ENCODE measurements around the gene COX7B.
"Not testable (repeated sequence)": the region's sequence is repeated elsewhere in the genome, so short reads cannot be mapped to it uniquely, and the experiment has no call there.

The COX7B gene

GRCh38 chrX:77900688-77901087, 1.4 kb downstream of the COX7B start:
- Histone ChIP-seq H3K9me3 (ENCODE audit: control extremely low read depth in 1 of 5, control insufficient read depth in 4 of 5, insufficient read depth in 2 of 5, low read depth in 1 of 5, low read length in 4 of 5) (no peaks in the 10 kb centered on the region), H3K27me3 (replicated peaks in 2 of 5; ENCODE audit: control insufficient read depth in 4 of 5, insufficient read depth in 5 of 5, low read length in 4 of 5) (no peaks in the 10 kb centered on the region), H3K27ac (ENCODE audit: insufficient read depth in 1 of 2, low read depth in 1 of 2, low read length in 2 of 2, poor library complexity in 1 of 2, severe bottlenecking in 2 of 2) (peak overlapping the region; percentile 81 to 94), H3K36me3 (ENCODE audit: control insufficient read depth in 4 of 4, insufficient read depth in 4 of 4, low read length in 3 of 4) (peaks cover 0 to 13% (median 3%) of the 10 kb centered on the region in 4 experiments), H3K4me1 (ENCODE audit: control extremely low read depth in 1 of 4, control insufficient read depth in 4 of 4, insufficient read depth in 4 of 4, low read length in 3 of 4) (peaks cover 0 to 6% (median 3%) of the 10 kb centered on the region in 4 experiments), H3K4me3 (ENCODE audit: control insufficient read depth in 1 of 7, extremely low read depth in 1 of 7, insufficient read depth in 4 of 7, low read depth in 2 of 7, low read length in 6 of 7) (peak overlapping the region in 6 of 7 experiments; percentile 73 to 97 (median 90))
- ChIA-PET POLR2A (interaction anchor here (2.1 kb wide), 1 partner anchor 10 kb away, joined by 9 read pairs; the partner anchor contains the start of gene ATP7A), CTCF (interaction anchor here (0.8 kb wide), 1 partner anchor 124 kb away, joined by 3 read pairs; no protein-coding TSS in a partner anchor)
- DNase-seq: no peak
- no CpG with 5 or more reads among the region's 1 CpG for WGBS (ENCODE audit: insufficient coverage)

- Histone ChIP-seq H3K36me3 (ENCODE audit: control insufficient read depth in 4 of 4, insufficient read depth in 4 of 4, low read length in 3 of 4) (peaks cover 0 to 13% (median 5%) of the 10 kb centered on the region in 4 experiments), H3K4me1 (ENCODE audit: control extremely low read depth in 1 of 4, control insufficient read depth in 4 of 4, insufficient read depth in 4 of 4, low read length in 3 of 4) (peaks cover 0 to 6% (median 3%) of the 10 kb centered on the region in 4 experiments), H3K4me3 (ENCODE audit: control insufficient read depth in 1 of 7, extremely low read depth in 1 of 7, insufficient read depth in 4 of 7, low read depth in 2 of 7, low read length in 6 of 7) (peak overlapping the region in 1 of 7 experiments; percentile 33), H3K27me3 (replicated peaks in 2 of 5; ENCODE audit: control insufficient read depth in 4 of 5, insufficient read depth in 5 of 5, low read length in 4 of 5) (no peaks in the 10 kb centered on the region), H3K27ac (ENCODE audit: insufficient read depth in 1 of 2, low read depth in 1 of 2, low read length in 2 of 2, poor library complexity in 1 of 2, severe bottlenecking in 2 of 2) (no peak overlapping the region), H3K9me3 (ENCODE audit: control extremely low read depth in 1 of 5, control insufficient read depth in 4 of 5, insufficient read depth in 2 of 5, low read depth in 1 of 5, low read length in 4 of 5) (no peaks in the 10 kb centered on the region)
- 90% methylated on average over 3 of the region's 5 CpGs for WGBS (ENCODE audit: insufficient coverage)
- no peak for DNase-seq
- CTCF ChIA-PET: interaction anchor here (1.0 kb wide), 1 partner anchor 9 kb away, joined by 3 read pairs; the partner anchor contains the start of gene ATP7A
- POLR2A ChIA-PET: no interaction called here
Observed at GRCh38 chrX:77901506-77901905, 2.2 kb downstream of the COX7B start.

DNA sequence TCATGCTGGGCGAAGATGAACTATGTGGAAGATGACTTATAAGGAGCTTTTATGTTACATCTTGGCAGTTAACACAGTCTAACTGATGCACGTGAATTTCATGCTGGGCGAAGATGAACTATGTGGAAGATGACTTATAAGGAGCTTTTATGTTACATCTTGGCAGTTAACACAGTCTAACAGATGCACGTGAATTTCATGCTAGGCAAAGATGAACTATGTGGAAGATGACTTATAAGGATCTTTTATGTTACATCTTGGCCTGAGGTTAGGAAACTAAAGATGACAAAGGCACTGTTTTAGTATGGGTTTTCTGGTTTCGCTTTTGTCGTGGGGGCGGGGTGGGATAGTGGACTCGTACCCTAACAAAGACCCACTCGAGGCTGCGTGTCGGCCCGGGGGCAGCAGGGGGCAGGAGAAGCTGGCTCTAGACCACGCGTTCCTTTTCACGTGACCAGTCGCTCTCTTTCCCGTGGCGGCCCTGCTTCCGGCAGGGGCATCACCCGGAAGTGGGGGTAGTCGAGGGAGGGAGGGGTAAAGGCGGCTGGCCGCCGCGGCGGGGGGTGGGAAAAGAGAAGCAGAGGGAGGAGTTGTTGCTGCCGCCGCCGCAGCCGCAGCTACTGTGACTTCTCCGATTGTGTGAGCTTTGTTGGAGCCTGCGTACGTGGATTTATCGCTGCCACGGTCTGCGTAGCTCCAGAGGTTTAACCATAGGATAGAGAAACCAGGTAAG, 11.0 kb downstream of the COX7B start, which contains the start of gene ATP7A:
ATP7A (plus strand) TSS at position 586 of the 733 bp plus-strand sequence. CDS start 60,949 bp downstream, outside the sequence.
- 30% methylated on average over 25 of the region's 36 CpGs for WGBS (ENCODE audit: insufficient coverage)
- peak within 1 kb of the TSS; percentile 31 to 93 (median 80) for H3K4me3 ChIP-seq (ENCODE audit: control insufficient read depth in 1 of 7, extremely low read depth in 1 of 7, insufficient read depth in 4 of 7, low read depth in 2 of 7, low read length in 6 of 7)

GRCh38 chrX:77917294-77917933, 18.1 kb downstream of the COX7B start:
- CTCF ChIA-PET: interaction anchor here (1.4 kb wide), 1 partner anchor 107 kb away, joined by 5 read pairs; no protein-coding TSS in a partner anchor
- DNase-seq: peak in 1 of 3 donors; percentile 24
- Histone ChIP-seq H3K36me3 (ENCODE audit: control insufficient read depth in 4 of 4, insufficient read depth in 4 of 4, low read length in 3 of 4) (no peaks in the 10 kb centered on the region), H3K4me3 (ENCODE audit: control insufficient read depth in 1 of 7, extremely low read depth in 1 of 7, insufficient read depth in 4 of 7, low read depth in 2 of 7, low read length in 6 of 7) (peak overlapping the region in 4 of 7 experiments; percentile 37 to 71 (median 51)), H3K9me3 (ENCODE audit: control extremely low read depth in 1 of 5, control insufficient read depth in 4 of 5, insufficient read depth in 2 of 5, low read depth in 1 of 5, low read length in 4 of 5) (no peaks in the 10 kb centered on the region), H3K4me1 (ENCODE audit: control extremely low read depth in 1 of 4, control insufficient read depth in 4 of 4, insufficient read depth in 4 of 4, low read length in 3 of 4) (peaks cover 5 to 30% (median 7%) of the 10 kb centered on the region in 4 experiments), H3K27ac (ENCODE audit: insufficient read depth in 1 of 2, low read depth in 1 of 2, low read length in 2 of 2, poor library complexity in 1 of 2, severe bottlenecking in 2 of 2) (peak overlapping the region; percentile 42 to 70), H3K27me3 (replicated peaks in 2 of 5; ENCODE audit: control insufficient read depth in 4 of 5, insufficient read depth in 5 of 5, low read length in 4 of 5) (peaks cover 0 to 2% (median 0%) of the 10 kb centered on the region in 5 experiments)
- POLR2A ChIA-PET: no interaction called here
- 22% methylated on average over 1 of the region's 2 CpGs for WGBS (ENCODE audit: insufficient coverage)

More for the DNA sequence above, 11.0 kb downstream of the COX7B start, which contains the start of gene ATP7A:
- CTCF ChIA-PET: interaction anchor here (0.9 to 3.6 kb wide), 9 partner anchors 9 to 182 kb away, joined by 3 to 22 read pairs (median 3); partner anchors contain the start of gene COX7B
- Histone ChIP-seq H3K9me3 (ENCODE audit: control extremely low read depth in 1 of 5, control insufficient read depth in 4 of 5, insufficient read depth in 2 of 5, low read depth in 1 of 5, low read length in 4 of 5) (no peaks in the 10 kb centered on the region), H3K4me1 (ENCODE audit: control extremely low read depth in 1 of 4, control insufficient read depth in 4 of 4, insufficient read depth in 4 of 4, low read length in 3 of 4) (peaks cover 6 to 20% (median 8%) of the 10 kb centered on the region in 4 experiments), H3K36me3 (ENCODE audit: control insufficient read depth in 4 of 4, insufficient read depth in 4 of 4, low read length in 3 of 4) (peaks cover 0 to 4% (median 0%) of the 10 kb centered on the region in 4 experiments), H3K27me3 (replicated peaks in 2 of 5; ENCODE audit: control insufficient read depth in 4 of 5, insufficient read depth in 5 of 5, low read length in 4 of 5) (peaks cover 0 to 2% (median 0%) of the 10 kb centered on the region in 5 experiments), H3K27ac (ENCODE audit: insufficient read depth in 1 of 2, low read depth in 1 of 2, low read length in 2 of 2, poor library complexity in 1 of 2, severe bottlenecking in 2 of 2) (peak within 1 kb of the TSS; percentile 64 to 88)
- peak; percentile 94 to 97 (median 97) for DNase-seq
- POLR2A ChIA-PET: interaction anchor here (0.9 to 2.2 kb wide), 2 partner anchors 11 to 15 kb away, joined by 9 to 11 read pairs; partner anchors contain the start of genes COX7B and MAGT1

DNA sequence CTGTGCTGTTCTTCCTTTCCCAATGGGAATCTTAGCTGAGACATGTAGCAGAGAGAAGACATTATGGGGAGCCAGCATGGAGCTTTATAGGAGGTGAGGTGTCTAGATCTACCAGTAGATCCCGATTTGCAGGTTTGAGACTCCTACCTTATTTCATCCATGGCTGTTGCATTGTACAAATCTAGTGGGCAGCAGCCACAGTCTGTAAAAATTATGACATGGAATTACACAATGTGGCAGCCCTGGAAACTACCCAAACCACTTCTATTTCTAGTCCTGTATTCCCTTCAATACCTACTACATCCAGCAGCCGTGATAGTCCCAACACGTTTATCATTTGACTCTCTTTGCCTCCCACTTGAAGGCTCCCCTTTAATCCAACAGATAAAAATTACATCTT, 19.3 kb downstream of the COX7B start:
- ChIA-PET POLR2A (no interaction called here), CTCF (interaction anchor here (1.0 to 2.0 kb wide), 4 partner anchors 17 to 106 kb away, joined by 3 to 5 read pairs (median 4); no protein-coding TSS in a partner anchor)
- H3K4me3 ChIP-seq (ENCODE audit: control insufficient read depth in 1 of 7, extremely low read depth in 1 of 7, insufficient read depth in 4 of 7, low read depth in 2 of 7, low read length in 6 of 7): no peak overlapping the region

DNA sequence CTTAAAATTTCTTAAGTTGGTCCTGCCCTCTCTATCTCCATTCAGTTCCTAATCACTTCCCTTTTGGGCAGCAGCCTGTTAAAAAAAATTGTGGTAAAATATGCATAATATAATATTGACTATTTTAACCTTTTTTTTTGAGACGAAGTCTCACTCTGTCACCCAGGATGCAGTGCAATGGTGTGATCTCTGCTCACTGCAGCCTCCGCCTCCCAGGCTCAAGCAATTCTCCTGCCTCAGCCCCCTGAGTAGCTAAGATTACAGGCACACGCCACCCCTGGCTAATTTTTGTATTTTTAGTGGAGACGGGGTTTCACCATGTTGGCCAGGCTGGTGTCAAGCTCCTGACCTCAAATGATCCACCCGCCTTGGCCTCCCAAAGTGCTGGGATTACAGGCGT, 20.1 kb downstream of the COX7B start:
- 49% methylated on average over 5 of the region's 6 CpGs for WGBS (ENCODE audit: insufficient coverage)
- POLR2A ChIA-PET; H3K4me3 ChIP-seq (ENCODE audit: control insufficient read depth in 1 of 7, extremely low read depth in 1 of 7, insufficient read depth in 4 of 7, low read depth in 2 of 7, low read length in 6 of 7); H3K27ac ChIP-seq (ENCODE audit: insufficient read depth in 1 of 2, low read depth in 1 of 2, low read length in 2 of 2, poor library complexity in 1 of 2, severe bottlenecking in 2 of 2); DNase-seq; H3K27me3 ChIP-seq (replicated peaks in 2 of 5; ENCODE audit: control insufficient read depth in 4 of 5, insufficient read depth in 5 of 5, low read length in 4 of 5); H3K36me3 ChIP-seq (ENCODE audit: control insufficient read depth in 4 of 4, insufficient read depth in 4 of 4, low read length in 3 of 4); H3K9me3 ChIP-seq (ENCODE audit: control extremely low read depth in 1 of 5, control insufficient read depth in 4 of 5, insufficient read depth in 2 of 5, low read depth in 1 of 5, low read length in 4 of 5): not testable (repeated sequence)
- CTCF ChIA-PET: interaction anchor here (0.9 to 2.0 kb wide), 5 partner anchors 7 to 34 kb away, joined by 3 to 4 read pairs (median 3); no protein-coding TSS in a partner anchor
- H3K4me1 ChIP-seq (ENCODE audit: control extremely low read depth in 1 of 4, control insufficient read depth in 4 of 4, insufficient read depth in 4 of 4, low read length in 3 of 4): peaks cover 2 to 21% (median 3%) of the 10 kb centered on the region in 4 experiments

More for the DNA sequence above, 19.3 kb downstream of the COX7B start:
- DNase-seq: peak in 2 of 3 donors; percentile 49
- no peaks in the 10 kb centered on the region for H3K9me3 ChIP-seq (ENCODE audit: control extremely low read depth in 1 of 5, control insufficient read depth in 4 of 5, insufficient read depth in 2 of 5, low read depth in 1 of 5, low read length in 4 of 5)
- 21% methylated on average over 2 of the region's 3 CpGs for WGBS (ENCODE audit: insufficient coverage)
- no peaks in the 10 kb centered on the region for H3K36me3 ChIP-seq (ENCODE audit: control insufficient read depth in 4 of 4, insufficient read depth in 4 of 4, low read length in 3 of 4)
- H3K4me1 ChIP-seq (ENCODE audit: control extremely low read depth in 1 of 4, control insufficient read depth in 4 of 4, insufficient read depth in 4 of 4, low read length in 3 of 4): peaks cover 2 to 21% (median 3%) of the 10 kb centered on the region in 4 experiments
- H3K27me3 ChIP-seq (replicated peaks in 2 of 5; ENCODE audit: control insufficient read depth in 4 of 5, insufficient read depth in 5 of 5, low read length in 4 of 5): no peaks in the 10 kb centered on the region
- no peak overlapping the region for H3K27ac ChIP-seq (ENCODE audit: insufficient read depth in 1 of 2, low read depth in 1 of 2, low read length in 2 of 2, poor library complexity in 1 of 2, severe bottlenecking in 2 of 2)
